GM19463 (cell line): ENCODE data around the gene COA5.

ENCODE experiments used
- ATAC-seq: cut with Tn5 transposase; IDR thresholded peaks from one replicate; pipeline ENCODE4 v1.9.1; 2021; ENCODE audit warnings: mild to moderate bottlenecking, moderate library complexity; ENCODE audit not compliant: unreplicated experiment

COA5 gene

DNA sequence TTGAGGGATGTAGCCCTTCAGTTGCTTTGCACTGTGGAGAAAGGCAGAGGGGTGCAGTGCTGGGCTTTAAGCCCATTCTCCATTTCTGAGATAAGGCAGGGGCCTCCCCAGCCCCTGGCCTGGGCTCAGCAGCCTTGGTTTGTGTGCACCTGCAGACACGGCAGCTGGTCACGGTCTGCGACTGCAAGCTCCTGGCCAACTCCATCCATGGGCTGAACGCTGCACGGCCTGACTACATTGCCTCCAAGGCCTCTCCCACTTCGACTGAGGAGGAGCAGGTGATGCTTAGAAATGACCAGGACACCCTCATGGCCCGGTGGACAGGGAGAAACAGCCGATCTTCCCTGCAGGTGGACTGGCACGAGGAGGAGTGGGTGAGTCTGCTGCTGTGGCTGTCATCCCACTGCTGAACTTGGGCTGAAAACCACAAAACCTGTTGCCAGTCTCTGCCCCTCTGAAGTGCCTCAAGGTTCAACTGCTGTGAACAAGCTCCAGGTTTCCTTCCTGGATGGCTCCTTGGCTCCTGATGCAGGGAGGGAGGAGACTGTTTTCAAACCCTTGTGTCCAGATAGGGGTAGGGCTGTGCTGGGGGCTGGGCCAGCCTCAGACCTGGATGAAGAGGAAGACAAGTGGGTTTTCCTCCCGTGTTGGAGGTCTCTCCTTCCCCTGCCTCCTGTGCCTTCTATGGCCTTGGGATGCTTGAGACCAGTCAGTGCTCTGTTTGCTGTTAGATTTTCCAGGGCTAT is 54.0 kb downstream of the COA5 start:
- no peak for ATAC-seq

GRCh38 chr2:98552499-98553179 is 55.7 kb downstream of the COA5 start:
- ATAC-seq = no peak

GRCh38 chr2:98551316-98551715 is 57.0 kb downstream of the COA5 start:
- ATAC-seq = no peak

DNA sequence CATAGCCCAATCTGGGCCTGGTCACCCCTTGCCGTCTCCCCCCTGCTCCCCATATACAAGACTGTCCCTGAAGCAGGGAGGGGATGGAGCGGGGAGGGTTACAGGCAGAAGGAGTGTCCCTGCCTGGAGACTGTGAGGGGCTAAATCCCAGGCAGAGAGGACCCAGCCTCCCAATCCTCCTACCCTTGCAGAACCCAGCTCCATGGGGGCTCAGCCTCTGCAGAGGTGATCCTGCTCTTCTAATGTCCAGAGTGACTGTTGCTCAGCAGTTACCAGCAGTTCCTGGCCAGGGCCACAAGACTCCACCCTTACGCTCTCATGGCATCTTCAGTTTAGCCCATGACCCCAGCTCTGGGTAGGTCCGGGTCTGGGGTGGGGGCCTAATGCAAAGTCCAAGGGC is 58.1 kb downstream of the COA5 start:
- no peak for ATAC-seq
